Mucosa of stomach (tissue), 1 donor: ENCODE measurements around the gene MICOS13.

Source experiments
- H3K27me3 ChIP-seq: one replicate; pipeline ENCODE4 v1.7.0; 2013; ENCODE audit warnings: mild to moderate bottlenecking, low read length; ENCODE audit not compliant: control insufficient read depth, insufficient read depth
- H3K36me3 ChIP-seq: one replicate; pipeline ENCODE4 v1.7.0; 2013; ENCODE audit warnings: low read length; ENCODE audit not compliant: control insufficient read depth, insufficient read depth
- H3K4me1 ChIP-seq: one replicate; pipeline ENCODE4 v1.7.0; 2013; ENCODE audit warnings: mild to moderate bottlenecking, low read length; ENCODE audit not compliant: control insufficient read depth, insufficient read depth
- H3K4me3 ChIP-seq: one replicate; pipeline ENCODE4 v1.7.0; 2013; ENCODE audit warnings: low read length
- H3K9ac ChIP-seq: one replicate; pipeline ENCODE4 v1.7.0; 2013; ENCODE audit warnings: mild to moderate bottlenecking, low read length, moderate library complexity
- H3K9me3 ChIP-seq: one replicate; pipeline ENCODE4 v1.7.0; 2013; ENCODE audit warnings: mild to moderate bottlenecking, low read length, moderate library complexity; ENCODE audit not compliant: control insufficient read depth
- donor health status: Pancreatic carcinoma.

MICOS13 gene

DNA sequence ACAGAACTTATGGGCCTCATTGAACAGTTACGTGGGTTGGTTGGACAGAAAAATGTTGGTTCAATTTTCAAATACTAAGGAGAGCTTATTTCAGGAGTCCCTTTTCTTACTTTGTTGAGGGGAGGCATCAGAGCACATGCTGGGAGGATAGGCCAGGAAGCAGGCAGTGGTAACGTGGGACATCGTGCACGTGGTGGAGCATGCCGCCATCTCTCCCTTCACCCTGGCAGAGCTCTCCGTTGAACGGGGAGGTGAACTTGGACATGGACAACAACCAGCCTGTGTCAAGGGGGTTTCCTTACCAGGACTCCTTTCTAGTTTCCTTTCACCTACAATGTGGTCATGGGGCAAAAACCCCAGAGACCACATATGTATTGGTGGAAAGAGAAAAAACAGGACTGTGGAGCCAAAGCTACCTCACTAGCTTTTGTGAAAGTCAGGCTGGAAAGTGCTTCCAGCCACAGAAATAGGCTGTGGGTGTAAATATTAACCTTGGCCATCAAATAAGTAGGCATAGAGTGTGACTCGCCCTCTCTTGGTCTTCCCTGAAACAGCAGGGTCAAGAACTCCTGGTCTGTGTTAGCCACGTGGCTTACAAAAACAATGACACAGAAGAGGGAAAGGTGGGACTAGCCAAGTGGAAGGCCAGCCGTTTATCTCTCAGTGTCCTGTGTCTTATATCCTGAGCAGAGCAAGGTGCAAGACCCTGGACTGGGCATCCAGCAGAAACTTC is 14.4 kb downstream of the MICOS13 start:
- no peak overlapping the region for H3K4me3 ChIP-seq
- H3K4me1 ChIP-seq = no peaks in the 10 kb centered on the region
- peaks cover 16% of the 10 kb centered on the region for H3K36me3 ChIP-seq
- H3K9ac ChIP-seq = no peak overlapping the region
- H3K9me3 ChIP-seq = no peaks in the 10 kb centered on the region
- no peaks in the 10 kb centered on the region for H3K27me3 ChIP-seq

DNA sequence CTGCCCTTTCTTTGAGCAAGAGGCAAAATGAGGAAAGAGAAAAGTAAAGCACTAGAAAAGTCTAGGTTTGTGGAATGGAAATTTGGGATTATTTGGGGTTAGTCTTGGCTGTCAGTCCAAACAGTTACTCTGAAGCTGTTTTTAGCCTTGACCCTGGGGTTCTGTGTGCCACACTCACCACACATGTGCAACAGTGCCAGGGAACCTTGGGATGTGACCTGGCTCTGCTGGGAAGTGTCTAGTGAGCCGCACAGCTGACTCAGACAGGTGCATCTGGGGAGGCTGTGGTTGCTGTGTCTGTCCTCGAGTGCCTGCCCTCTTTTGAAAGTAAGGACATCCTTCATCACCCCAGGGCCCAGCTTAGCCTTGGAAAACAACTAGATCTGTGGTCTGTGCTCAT is 15.8 kb downstream of the MICOS13 start:
- Histone ChIP-seq H3K27me3 (no peaks in the 10 kb centered on the region), H3K9me3 (no peaks in the 10 kb centered on the region), H3K36me3 (peaks cover 16% of the 10 kb centered on the region), H3K4me3 (no peak overlapping the region), H3K4me1 (no peaks in the 10 kb centered on the region), H3K9ac (no peak overlapping the region)

DNA sequence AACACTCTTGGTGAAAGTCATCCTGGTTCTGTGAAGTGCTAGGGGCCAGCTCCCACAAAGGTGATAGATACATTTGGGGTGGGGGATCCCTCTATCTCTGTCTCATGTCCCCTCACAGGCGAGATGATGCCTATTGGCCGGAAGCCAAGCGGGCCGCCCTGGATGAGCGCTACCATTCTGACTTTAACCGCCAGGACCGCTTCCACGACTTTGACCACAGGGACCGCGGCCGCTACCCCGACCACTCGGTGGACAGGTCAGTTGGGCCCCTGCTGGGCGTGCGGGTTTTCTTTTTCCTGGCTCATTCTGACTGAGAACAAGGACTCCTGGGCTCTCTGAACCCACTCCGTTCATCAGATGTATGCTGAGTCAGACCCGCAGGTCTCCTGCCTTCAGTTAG is 16.4 kb downstream of the MICOS13 start:
- no peak overlapping the region for H3K9ac ChIP-seq
- no peaks in the 10 kb centered on the region for H3K9me3 ChIP-seq
- no peaks in the 10 kb centered on the region for H3K4me1 ChIP-seq
- H3K27me3 ChIP-seq = no peaks in the 10 kb centered on the region
- H3K36me3 ChIP-seq = peaks cover 16% of the 10 kb centered on the region
- no peak overlapping the region for H3K4me3 ChIP-seq

DNA sequence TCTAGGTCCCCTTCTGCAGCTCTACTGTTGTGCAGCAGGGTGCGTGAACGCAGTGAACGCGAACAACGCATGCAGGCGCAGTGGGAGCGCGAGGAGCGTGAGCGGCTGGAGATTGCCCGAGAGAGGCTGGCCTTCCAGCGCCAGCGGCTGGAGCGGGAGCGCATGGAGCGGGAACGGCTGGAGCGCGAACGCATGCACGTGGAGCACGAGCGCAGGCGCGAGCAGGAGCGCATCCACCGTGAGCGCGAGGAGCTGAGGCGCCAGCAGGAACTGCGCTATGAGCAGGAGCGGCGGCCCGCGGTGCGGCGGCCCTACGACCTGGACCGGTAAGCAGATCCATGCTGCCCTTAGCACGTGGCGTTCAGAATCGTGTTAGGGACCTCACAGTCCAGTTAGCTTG is 18.8 kb downstream of the MICOS13 start:
- no peaks in the 10 kb centered on the region for H3K9me3 ChIP-seq
- no peaks in the 10 kb centered on the region for H3K4me1 ChIP-seq
- H3K4me3 ChIP-seq = no peak overlapping the region
- H3K27me3 ChIP-seq = no peaks in the 10 kb centered on the region
- peaks cover 16% of the 10 kb centered on the region for H3K36me3 ChIP-seq
- H3K9ac ChIP-seq = no peak overlapping the region

DNA sequence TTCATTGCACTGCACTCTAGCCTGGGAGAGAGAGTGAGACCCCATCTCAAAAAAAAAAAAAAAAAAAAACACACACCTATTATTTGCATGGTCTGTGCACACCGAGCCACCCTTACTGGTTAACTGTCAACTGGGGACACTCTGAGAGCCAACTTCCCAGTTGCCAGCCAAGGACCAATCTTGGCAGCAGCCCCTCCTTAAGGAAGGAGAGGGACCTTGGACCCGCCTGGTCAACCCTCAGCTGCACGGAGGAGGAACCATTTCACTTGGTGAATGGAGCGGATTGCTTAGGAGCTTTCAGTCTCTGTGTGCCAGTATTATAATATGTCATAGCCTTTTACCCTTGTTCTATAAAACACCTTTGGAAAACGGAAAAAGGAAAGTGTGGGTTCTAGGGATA is 24.9 kb downstream of the MICOS13 start:
- H3K27me3 ChIP-seq = no peaks in the 10 kb centered on the region
- H3K36me3 ChIP-seq = peaks cover 17% of the 10 kb centered on the region
- H3K9ac ChIP-seq = no peak overlapping the region
- H3K4me1 ChIP-seq = no peaks in the 10 kb centered on the region
- H3K4me3 ChIP-seq = no peak overlapping the region
- no peaks in the 10 kb centered on the region for H3K9me3 ChIP-seq

DNA sequence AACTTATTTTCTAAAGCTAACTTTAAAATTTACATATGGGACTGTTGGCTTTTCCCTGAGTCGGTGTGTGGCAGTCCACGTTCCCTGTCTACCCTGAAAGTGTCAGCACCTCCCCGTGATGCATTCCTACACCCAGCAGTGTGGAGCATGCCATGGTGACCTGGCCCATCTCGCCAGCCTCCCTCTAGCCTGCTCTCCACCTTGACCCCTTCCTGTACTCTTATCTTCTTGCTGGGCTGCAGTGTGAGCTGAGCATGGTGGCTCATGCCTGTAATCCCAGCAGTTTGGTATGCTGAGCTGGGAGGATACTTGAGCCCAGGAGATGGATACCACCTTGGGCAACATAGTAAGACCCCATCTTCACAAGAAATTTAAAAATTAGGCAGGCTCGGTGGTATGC is 25.4 kb downstream of the MICOS13 start:
- Histone ChIP-seq H3K9ac (no peak overlapping the region), H3K27me3 (no peaks in the 10 kb centered on the region), H3K4me1 (no peaks in the 10 kb centered on the region), H3K36me3 (peaks cover 17% of the 10 kb centered on the region), H3K4me3 (no peak overlapping the region), H3K9me3 (no peaks in the 10 kb centered on the region)

GRCh38 chr19:5652261-5652660 is 28.1 kb downstream of the MICOS13 start:
- Histone ChIP-seq H3K27me3 (no peaks in the 10 kb centered on the region), H3K4me1 (no peaks in the 10 kb centered on the region), H3K4me3 (no peak overlapping the region), H3K9ac (no peak overlapping the region), H3K36me3 (peaks cover 22% of the 10 kb centered on the region), H3K9me3 (no peaks in the 10 kb centered on the region)

DNA sequence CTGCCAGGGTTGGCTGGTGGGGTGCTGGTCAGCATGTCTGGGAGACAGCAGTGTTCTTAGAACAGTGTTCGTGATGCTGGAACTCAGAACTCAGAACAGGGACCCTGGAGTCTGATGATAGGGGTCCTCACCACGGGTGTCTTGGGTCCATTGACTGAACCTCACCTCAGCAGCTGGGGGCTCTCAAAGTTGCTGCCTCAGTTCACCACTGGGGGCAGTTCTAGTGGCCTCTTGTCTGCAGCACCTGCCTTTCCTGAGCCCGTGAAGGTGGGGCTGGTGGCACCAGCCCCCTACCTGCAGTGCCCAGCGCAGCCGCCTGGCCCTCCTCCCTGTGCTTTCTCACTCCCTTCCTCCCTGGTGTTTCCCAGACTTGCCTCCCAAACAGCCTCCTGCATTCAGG is 29.0 kb downstream of the MICOS13 start:
- Histone ChIP-seq H3K4me1 (no peaks in the 10 kb centered on the region), H3K9me3 (no peaks in the 10 kb centered on the region), H3K36me3 (peaks cover 28% of the 10 kb centered on the region), H3K27me3 (no peaks in the 10 kb centered on the region), H3K9ac (no peak overlapping the region), H3K4me3 (no peak overlapping the region)

DNA sequence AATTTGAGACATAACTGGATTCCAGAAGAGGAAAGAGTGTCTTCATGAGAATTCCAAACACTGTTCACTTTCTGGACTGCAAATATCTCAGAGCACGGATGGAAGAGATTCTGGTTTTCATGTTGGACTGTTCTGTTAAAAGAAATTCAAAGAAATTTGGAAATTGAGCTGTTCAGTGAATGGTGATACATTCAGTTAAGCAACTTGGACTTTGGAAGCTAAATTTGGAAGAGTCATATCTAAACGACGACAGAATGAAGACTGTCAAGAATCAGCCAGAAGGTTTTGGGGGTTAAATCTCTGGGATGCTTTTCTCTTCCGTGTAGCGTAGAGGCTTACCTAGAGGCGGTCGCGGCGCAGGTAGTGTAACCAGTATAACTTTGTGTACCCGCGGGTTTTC is 31.9 kb downstream of the MICOS13 start:
- Histone ChIP-seq H3K9ac (no peak overlapping the region), H3K36me3 (peaks cover 25% of the 10 kb centered on the region), H3K9me3 (no peaks in the 10 kb centered on the region), H3K4me3 (no peak overlapping the region), H3K27me3 (no peaks in the 10 kb centered on the region), H3K4me1 (no peaks in the 10 kb centered on the region)

- no peaks in the 10 kb centered on the region for H3K27me3 ChIP-seq
- H3K36me3 ChIP-seq = peaks cover 23% of the 10 kb centered on the region
- H3K4me3 ChIP-seq = no peak overlapping the region
- no peak overlapping the region for H3K9ac ChIP-seq
- H3K4me1 ChIP-seq = no peaks in the 10 kb centered on the region
- no peaks in the 10 kb centered on the region for H3K9me3 ChIP-seq
These were observed 33.6 kb downstream of the MICOS13 start for GRCh38 chr19:5646703-5647102.

GRCh38 chr19:5645409-5645808 is 34.9 kb downstream of the MICOS13 start:
- no peaks in the 10 kb centered on the region for H3K27me3 ChIP-seq
- no peaks in the 10 kb centered on the region for H3K4me1 ChIP-seq
- H3K9ac ChIP-seq = no peak overlapping the region
- no peak overlapping the region for H3K4me3 ChIP-seq
- H3K36me3 ChIP-seq = peaks cover 16% of the 10 kb centered on the region
- H3K9me3 ChIP-seq = no peaks in the 10 kb centered on the region

GRCh38 chr19:5644037-5644436 is 36.3 kb downstream of the MICOS13 start:
- peaks cover 16% of the 10 kb centered on the region for H3K36me3 ChIP-seq
- no peaks in the 10 kb centered on the region for H3K4me1 ChIP-seq
- H3K27me3 ChIP-seq = no peaks in the 10 kb centered on the region
- no peaks in the 10 kb centered on the region for H3K9me3 ChIP-seq
- H3K4me3 ChIP-seq = no peak overlapping the region
- no peak overlapping the region for H3K9ac ChIP-seq

- Histone ChIP-seq H3K36me3 (peaks cover 16% of the 10 kb centered on the region), H3K27me3 (no peaks in the 10 kb centered on the region), H3K9ac (no peak overlapping the region), H3K4me1 (no peaks in the 10 kb centered on the region), H3K9me3 (no peaks in the 10 kb centered on the region), H3K4me3 (no peak overlapping the region)
These were observed 37.3 kb downstream of the MICOS13 start for GRCh38 chr19:5643060-5643459.
